ENCODE measurements around the gene B3GLCT. TPM values are rescaled to one million over a fixed set of nuclear protein-coding genes. Genes with fewer than 3 reads are reported as not detected.

Gene B3GLCT
- total and polyA plus RNA-seq, 2 experiments from 2014 or later: 2.2 to 4.4 TPM

- TF ChIP-seq, protein P1, sequence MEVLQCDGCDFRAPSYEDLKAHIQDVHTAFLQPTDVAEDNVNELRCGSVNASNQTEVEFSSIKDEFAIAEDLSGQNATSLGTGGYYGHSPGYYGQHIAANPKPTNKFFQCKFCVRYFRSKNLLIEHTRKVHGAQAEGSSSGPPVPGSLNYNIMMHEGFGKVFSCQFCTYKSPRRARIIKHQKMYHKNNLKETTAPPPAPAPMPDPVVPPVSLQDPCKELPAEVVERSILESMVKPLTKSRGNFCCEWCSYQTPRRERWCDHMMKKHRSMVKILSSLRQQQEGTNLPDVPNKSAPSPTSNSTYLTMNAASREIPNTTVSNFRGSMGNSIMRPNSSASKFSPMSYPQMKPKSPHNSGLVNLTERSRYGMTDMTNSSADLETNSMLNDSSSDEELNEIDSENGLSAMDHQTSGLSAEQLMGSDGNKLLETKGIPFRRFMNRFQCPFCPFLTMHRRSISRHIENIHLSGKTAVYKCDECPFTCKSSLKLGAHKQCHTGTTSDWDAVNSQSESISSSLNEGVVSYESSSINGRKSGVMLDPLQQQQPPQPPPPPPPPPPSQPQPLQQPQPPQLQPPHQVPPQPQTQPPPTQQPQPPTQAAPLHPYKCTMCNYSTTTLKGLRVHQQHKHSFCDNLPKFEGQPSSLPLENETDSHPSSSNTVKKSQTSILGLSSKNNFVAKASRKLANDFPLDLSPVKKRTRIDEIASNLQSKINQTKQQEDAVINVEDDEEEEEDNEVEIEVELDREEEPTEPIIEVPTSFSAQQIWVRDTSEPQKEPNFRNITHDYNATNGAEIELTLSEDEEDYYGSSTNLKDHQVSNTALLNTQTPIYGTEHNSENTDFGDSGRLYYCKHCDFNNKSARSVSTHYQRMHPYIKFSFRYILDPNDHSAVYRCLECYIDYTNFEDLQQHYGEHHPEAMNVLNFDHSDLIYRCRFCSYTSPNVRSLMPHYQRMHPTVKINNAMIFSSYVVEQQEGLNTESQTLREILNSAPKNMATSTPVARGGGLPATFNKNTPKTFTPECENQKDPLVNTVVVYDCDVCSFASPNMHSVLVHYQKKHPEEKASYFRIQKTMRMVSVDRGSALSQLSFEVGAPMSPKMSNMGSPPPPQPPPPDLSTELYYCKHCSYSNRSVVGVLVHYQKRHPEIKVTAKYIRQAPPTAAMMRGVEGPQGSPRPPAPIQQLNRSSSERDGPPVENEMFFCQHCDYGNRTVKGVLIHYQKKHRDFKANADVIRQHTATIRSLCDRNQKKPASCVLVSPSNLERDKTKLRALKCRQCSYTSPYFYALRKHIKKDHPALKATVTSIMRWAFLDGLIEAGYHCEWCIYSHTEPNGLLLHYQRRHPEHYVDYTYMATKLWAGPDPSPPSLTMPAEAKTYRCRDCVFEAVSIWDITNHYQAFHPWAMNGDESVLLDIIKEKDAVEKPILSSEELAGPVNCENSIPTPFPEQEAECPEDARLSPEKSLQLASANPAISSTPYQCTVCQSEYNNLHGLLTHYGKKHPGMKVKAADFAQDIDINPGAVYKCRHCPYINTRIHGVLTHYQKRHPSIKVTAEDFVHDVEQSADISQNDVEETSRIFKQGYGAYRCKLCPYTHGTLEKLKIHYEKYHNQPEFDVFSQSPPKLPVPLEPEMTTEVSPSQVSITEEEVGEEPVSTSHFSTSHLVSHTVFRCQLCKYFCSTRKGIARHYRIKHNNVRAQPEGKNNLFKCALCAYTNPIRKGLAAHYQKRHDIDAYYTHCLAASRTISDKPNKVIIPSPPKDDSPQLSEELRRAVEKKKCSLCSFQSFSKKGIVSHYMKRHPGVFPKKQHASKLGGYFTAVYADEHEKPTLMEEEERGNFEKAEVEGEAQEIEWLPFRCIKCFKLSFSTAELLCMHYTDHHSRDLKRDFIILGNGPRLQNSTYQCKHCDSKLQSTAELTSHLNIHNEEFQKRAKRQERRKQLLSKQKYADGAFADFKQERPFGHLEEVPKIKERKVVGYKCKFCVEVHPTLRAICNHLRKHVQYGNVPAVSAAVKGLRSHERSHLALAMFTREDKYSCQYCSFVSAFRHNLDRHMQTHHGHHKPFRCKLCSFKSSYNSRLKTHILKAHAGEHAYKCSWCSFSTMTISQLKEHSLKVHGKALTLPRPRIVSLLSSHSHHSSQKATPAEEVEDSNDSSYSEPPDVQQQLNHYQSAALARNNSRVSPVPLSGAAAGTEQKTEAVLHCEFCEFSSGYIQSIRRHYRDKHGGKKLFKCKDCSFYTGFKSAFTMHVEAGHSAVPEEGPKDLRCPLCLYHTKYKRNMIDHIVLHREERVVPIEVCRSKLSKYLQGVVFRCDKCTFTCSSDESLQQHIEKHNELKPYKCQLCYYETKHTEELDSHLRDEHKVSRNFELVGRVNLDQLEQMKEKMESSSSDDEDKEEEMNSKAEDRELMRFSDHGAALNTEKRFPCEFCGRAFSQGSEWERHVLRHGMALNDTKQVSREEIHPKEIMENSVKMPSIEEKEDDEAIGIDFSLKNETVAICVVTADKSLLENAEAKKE (CRISPR knock-in tag; IDR thresholded peaks at IDR 0.05): no peak
- TF ChIP-seq NANOG (IDR thresholded peaks at IDR 0.05; ENCODE audit: borderline replicate concordance) (no peak), CREB1 (CRISPR knock-in tag; IDR thresholded peaks at IDR 0.05; ENCODE audit: low read depth) (no peak)
Measured at GRCh38 chr13:31334547-31334946, 134.8 kb downstream of the B3GLCT start (continued).

GRCh38 chr13:31334994-31335557, 135.3 kb downstream of the B3GLCT start:
- H3K27me3 Mint-ChIP-seq (ENCODE audit: insufficient read depth, low read depth, poor library complexity): peaks cover 2% of the 10 kb centered on the region
- no peak overlapping the region for H3K4me3 ChIP-seq
- no peaks in the 10 kb centered on the region for H3K36me3 ChIP-seq (ENCODE audit: insufficient read depth)
- no peak for DNase-seq (ENCODE audit: low spot score)
- H2AFZ ChIP-seq: no peak overlapping the region
- H3K9me3 Mint-ChIP-seq: peaks cover 45% of the 10 kb centered on the region
- no peaks in the 10 kb centered on the region for H3K4me1 ChIP-seq (ENCODE audit: insufficient read depth)
- no peaks in the 10 kb centered on the region for H3K27me3 ChIP-seq (ENCODE audit: insufficient read depth)
- H3K27ac Mint-ChIP-seq: no peak overlapping the region
- no peaks in the 10 kb centered on the region for H3F3A ChIP-seq (replicated peaks; ENCODE audit: low read depth)
- H3K79me2 ChIP-seq (replicated peaks; ENCODE audit: insufficient read depth): no peaks in the 10 kb centered on the region
- H3K9me2 ChIP-seq (ENCODE audit: insufficient read depth): no peaks in the 10 kb centered on the region
- H3K27ac ChIP-seq (ENCODE audit: low read depth): no peak overlapping the region
- no peaks in the 10 kb centered on the region for H3K4me1 Mint-ChIP-seq
- peaks cover 18% of the 10 kb centered on the region; the same call in 2 of the 3 replicates for H3K36me3 Mint-ChIP-seq (ENCODE audit: low read depth)
- no peaks in the 10 kb centered on the region for H4K20me1 ChIP-seq (replicated peaks; ENCODE audit: insufficient read depth)
- no peak for ATAC-seq
- H3K4me2 ChIP-seq: no peak overlapping the region
- H3K4me3 Mint-ChIP-seq: no peak overlapping the region
- TF ChIP-seq JUNB (IDR thresholded peaks at IDR 0.05; ENCODE audit: unreplicated experiment): no peak
- TF ChIP-seq ZNF114 (CRISPR knock-in tag; IDR thresholded peaks at IDR 0.05): no peak
- no peak for TF ChIP-seq EZH2 (IDR thresholded peaks at IDR 0.05; ENCODE audit: low read depth, unreplicated experiment)
- TF ChIP-seq, protein P2, sequence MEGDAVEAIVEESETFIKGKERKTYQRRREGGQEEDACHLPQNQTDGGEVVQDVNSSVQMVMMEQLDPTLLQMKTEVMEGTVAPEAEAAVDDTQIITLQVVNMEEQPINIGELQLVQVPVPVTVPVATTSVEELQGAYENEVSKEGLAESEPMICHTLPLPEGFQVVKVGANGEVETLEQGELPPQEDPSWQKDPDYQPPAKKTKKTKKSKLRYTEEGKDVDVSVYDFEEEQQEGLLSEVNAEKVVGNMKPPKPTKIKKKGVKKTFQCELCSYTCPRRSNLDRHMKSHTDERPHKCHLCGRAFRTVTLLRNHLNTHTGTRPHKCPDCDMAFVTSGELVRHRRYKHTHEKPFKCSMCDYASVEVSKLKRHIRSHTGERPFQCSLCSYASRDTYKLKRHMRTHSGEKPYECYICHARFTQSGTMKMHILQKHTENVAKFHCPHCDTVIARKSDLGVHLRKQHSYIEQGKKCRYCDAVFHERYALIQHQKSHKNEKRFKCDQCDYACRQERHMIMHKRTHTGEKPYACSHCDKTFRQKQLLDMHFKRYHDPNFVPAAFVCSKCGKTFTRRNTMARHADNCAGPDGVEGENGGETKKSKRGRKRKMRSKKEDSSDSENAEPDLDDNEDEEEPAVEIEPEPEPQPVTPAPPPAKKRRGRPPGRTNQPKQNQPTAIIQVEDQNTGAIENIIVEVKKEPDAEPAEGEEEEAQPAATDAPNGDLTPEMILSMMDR (conservative IDR thresholded peaks at IDR 0.05; ENCODE audit: low read depth in 2 of 2): no peak
- no peak for TF ChIP-seq REST (IDR thresholded peaks at IDR 0.05; ENCODE audit: unreplicated experiment)
- TF ChIP-seq ZNF331 (CRISPR knock-in tag; IDR thresholded peaks at IDR 0.05; ENCODE audit: low read depth): no peak
- no peak for TF ChIP-seq EZH2phosphoT487 (IDR thresholded peaks at IDR 0.05; ENCODE audit: unreplicated experiment)
- no peak for TF ChIP-seq NANOG (IDR thresholded peaks at IDR 0.05; ENCODE audit: borderline replicate concordance)
- TF ChIP-seq CREB1 (CRISPR knock-in tag; IDR thresholded peaks at IDR 0.05; ENCODE audit: low read depth): no peak
- TF ChIP-seq, protein P3, sequence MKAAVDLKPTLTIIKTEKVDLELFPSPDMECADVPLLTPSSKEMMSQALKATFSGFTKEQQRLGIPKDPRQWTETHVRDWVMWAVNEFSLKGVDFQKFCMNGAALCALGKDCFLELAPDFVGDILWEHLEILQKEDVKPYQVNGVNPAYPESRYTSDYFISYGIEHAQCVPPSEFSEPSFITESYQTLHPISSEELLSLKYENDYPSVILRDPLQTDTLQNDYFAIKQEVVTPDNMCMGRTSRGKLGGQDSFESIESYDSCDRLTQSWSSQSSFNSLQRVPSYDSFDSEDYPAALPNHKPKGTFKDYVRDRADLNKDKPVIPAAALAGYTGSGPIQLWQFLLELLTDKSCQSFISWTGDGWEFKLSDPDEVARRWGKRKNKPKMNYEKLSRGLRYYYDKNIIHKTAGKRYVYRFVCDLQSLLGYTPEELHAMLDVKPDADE (IDR thresholded peaks at IDR 0.05): no peak
- TF ChIP-seq POLR2AphosphoS5 (IDR thresholded peaks at IDR 0.05; ENCODE audit: low read depth): no peak
- no peak for TF ChIP-seq STAT1 (IDR thresholded peaks at IDR 0.05; ENCODE audit: unreplicated experiment)
